Ovary (tissue), 9 donors: ENCODE data around the gene LARP6. TPM values are rescaled to one million over a fixed set of nuclear protein-coding genes. Genes with fewer than 3 reads are reported as not detected.
"Not testable (repeated sequence)": the region's sequence is repeated elsewhere in the genome, so short reads cannot be mapped to it uniquely, and the experiment has no call there.

Source experiments
- DNase-seq, 5 donors: peaks; one replicate each; pipeline ENCODE4 v3.0.0-alpha.2; 2019 to 2020
- H3K27ac ChIP-seq, 2 donors: fragments of 200-600 bp; one replicate each; pipeline versions ENCODE4 v1.5.1 to v1.8.0; 2019 to 2022
- H3K27me3 ChIP-seq: fragments of 200-600 bp; one replicate; pipeline ENCODE4 v1.8.0; 2022
- H3K36me3 ChIP-seq: fragments of 200-600 bp; sonication (generic); one replicate; pipeline ENCODE4 v1.5.1; 2019
- H3K4me1 ChIP-seq: one replicate; pipeline ENCODE4 v1.8.1; 2013; ENCODE audit warnings: mild to moderate bottlenecking, moderate library complexity; ENCODE audit not compliant: insufficient read depth
- H3K4me3 ChIP-seq: fragments of 200-600 bp; sonication (generic); one replicate; pipeline ENCODE4 v1.5.1; 2017
- H3K9me3 ChIP-seq, 2 donors: fragments of 200-600 bp in 1 of 2; sonication (generic) in 1 of 2; one replicate each; pipeline versions ENCODE4 v1.5.1 to v1.8.1; 2013 to 2019; ENCODE audit warnings: mild to moderate bottlenecking in 1 of 2, moderate library complexity in 1 of 2
- EP300 ChIP-seq: sonication (generic); formaldehyde crosslinking; IDR thresholded peaks from one replicate; pipeline ENCODE4 v1.6.1; 2017; ENCODE audit warnings: antibody characterized with exemption
- POLR2A ChIP-seq: fragments of 450-650 bp; IDR thresholded peaks from one replicate; pipeline ENCODE4 v1.6.1; 2017; ENCODE audit warnings: antibody characterized with exemption, mild to moderate bottlenecking, moderate library complexity
- WGBS, 3 donors: extraction: QIAGEN DNeasy Blood & Tissue Kit in 1 of 3; methylation state at CpG; one replicate each; pipeline versions ENCODE4 v1.1.5 to v1.1.7; 2013 to 2017; 5-methylcytosine and 5-hydroxymethylcytosine counted together
- intact Hi-C, 4 donors: fragments of 100-400 bp; cut with DNase I; formaldehyde crosslinking; loops; one replicate each; pipeline versions ENCODE4 v1.11.0 to v1.15.1; 2022 to 2023
- polyA plus RNA-seq, 2 donors: library from polyadenylated mRNA; stranded (reverse); fragments of 200-250 nt in 1 of 2; fragments of 350-450 nt in 1 of 2; fragmentation: Illumina TruSeq in 1 of 2; extraction: RNeasy Lipid Tissue Mini Kit (QIAGEN cat#74804) in 1 of 2; gene quantifications; one replicate each; pipeline ENCODE4 v1.2.3, GENCODE V29; 2013 to 2014
- total RNA-seq, 7 donors: library from RNA; depleted of rRNA in 2 of 7; stranded (reverse); fragments of >200 nt in 2 of 7; fragmentation: NEBNext Ultra II Directional in 3 of 7; extraction: Animal tissue kit (Norgen Biotek cat#: 25700) in 3 of 7; gene quantifications; one replicate each; pipeline versions ENCODE4 v1.1.0 to v1.2.4, GENCODE V29; 2016 to 2023
- TF ChIP-seq, protein P1 (sequence below), 3 donors: fragments of 450-650 bp in 2 of 3; fragments of 200-600 bp in 1 of 3; IDR thresholded peaks; one replicate each; pipeline versions ENCODE4 v1.5.1 to v1.8.0; 2016 to 2022; ENCODE audit warnings: antibody characterized with exemption in 3 of 3, mild to moderate bottlenecking in 1 of 3
- donor health status: DM: no; HTN: no; CAD: no; lungs with moderate emphysema.
- donor health status: DM: no; HTN: no; CAD: no.
- donor health status: Bipolar disorder and iron deficiency.
- donor health status: DM: yes; HTN: yes; CAD: no.
- donor health status: DM: no; HTN: no; CAD: no.
- donor health status: DM: yes; HTN: yes; CAD: no.

LARP6 gene
- total and polyA plus RNA-seq, 9 donors = 13.4 to 61.7 (median 31.9) TPM

DNA sequence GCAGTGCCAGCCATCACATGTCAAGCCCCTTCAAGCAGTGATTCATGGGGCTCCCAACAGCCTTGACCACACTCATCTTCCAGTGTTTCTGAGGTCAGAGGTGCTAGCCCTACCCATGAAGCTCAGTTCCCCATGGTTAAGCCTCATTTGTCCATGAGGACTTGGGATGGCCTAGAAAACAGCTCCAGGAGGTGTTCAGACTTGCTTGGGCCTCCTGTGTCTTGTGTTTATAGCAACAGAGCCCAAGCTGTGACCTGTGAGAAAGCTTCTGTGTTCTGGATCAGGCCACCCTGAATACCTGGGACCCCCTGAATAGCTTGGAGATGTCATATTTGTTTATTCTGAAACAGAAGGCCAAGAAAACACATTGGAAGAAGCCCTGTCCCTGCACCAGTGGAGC is 36.7 kb downstream of the LARP6 start:
- no peak overlapping the region for H3K4me3 ChIP-seq
- TF ChIP-seq, protein P1, sequence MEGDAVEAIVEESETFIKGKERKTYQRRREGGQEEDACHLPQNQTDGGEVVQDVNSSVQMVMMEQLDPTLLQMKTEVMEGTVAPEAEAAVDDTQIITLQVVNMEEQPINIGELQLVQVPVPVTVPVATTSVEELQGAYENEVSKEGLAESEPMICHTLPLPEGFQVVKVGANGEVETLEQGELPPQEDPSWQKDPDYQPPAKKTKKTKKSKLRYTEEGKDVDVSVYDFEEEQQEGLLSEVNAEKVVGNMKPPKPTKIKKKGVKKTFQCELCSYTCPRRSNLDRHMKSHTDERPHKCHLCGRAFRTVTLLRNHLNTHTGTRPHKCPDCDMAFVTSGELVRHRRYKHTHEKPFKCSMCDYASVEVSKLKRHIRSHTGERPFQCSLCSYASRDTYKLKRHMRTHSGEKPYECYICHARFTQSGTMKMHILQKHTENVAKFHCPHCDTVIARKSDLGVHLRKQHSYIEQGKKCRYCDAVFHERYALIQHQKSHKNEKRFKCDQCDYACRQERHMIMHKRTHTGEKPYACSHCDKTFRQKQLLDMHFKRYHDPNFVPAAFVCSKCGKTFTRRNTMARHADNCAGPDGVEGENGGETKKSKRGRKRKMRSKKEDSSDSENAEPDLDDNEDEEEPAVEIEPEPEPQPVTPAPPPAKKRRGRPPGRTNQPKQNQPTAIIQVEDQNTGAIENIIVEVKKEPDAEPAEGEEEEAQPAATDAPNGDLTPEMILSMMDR (IDR thresholded peaks at IDR 0.05) = no peak
- TF ChIP-seq EP300 (no peak), POLR2A (no peak)
- no peaks in the 10 kb centered on the region for H3K27me3 ChIP-seq
- peaks cover under 1% of the 10 kb centered on the region for H3K4me1 ChIP-seq
- H3K9me3 ChIP-seq = no peaks in the 10 kb centered on the region
- no peak overlapping the region for H3K27ac ChIP-seq
- DNase-seq = no peak
- no peaks in the 10 kb centered on the region for H3K36me3 ChIP-seq
- intact Hi-C loops = loop anchor here in 1 of 4 donors (10.0 kb wide), 2 partner anchors 52 to 132 kb away; partner anchors contain the start of gene UACA

DNA sequence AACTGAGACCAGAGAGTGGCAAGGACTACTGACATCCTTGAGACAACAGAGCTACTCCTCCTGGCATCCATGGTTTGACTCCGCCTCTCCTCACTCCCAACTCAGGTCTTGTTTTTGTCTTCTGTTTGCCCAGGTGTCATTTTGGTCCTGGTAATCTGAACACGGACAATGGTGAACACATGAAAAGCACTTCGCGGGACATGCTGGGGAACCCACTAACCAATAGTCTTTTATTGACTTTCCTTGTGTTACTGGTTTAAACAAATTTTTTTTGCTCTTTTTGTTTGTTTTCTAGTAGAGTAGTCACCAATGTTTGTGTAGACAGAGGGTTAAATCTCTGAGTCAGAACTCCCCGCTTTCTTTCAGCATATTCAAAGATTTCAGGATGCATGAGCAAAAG is 38.4 kb downstream of the LARP6 start:
- Histone ChIP-seq H3K36me3 (no peaks in the 10 kb centered on the region), H3K9me3 (no peaks in the 10 kb centered on the region), H3K4me1 (peaks cover 1% of the 10 kb centered on the region), H3K27ac (no peak overlapping the region), H3K4me3 (no peak overlapping the region), H3K27me3 (no peaks in the 10 kb centered on the region)
- intact Hi-C loops = loop anchor here in 1 of 4 donors (10.0 kb wide), 2 partner anchors 51 to 131 kb away; partner anchors contain the start of gene UACA
- DNase-seq = no peak
- TF ChIP-seq EP300 (no peak), POLR2A (no peak)
- TF ChIP-seq, protein P1 (IDR thresholded peaks at IDR 0.05) = no peak
- WGBS, 3 donors = 95 to 97% (median 95%) methylated on average over 5 of the region's 5 CpGs

DNA sequence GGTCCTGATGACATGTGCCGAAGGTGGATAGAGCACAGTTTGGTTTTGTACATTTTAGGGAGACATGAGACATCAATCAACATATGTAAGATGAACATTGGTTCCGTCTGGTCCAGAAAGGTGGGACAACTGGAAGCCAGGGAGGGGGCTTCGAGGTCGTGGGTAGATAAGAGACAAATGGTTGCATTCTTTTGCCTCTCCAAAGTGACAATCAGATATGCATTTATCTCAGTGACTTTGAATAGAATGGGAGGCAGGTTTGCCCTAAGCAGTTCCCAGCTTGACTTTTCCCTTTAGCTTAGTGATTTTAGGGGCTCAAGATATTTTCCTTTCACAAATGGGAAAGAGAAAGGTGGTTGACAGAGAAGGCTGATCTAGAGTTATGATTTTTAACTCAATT is 38.9 kb downstream of the LARP6 start:
- intact Hi-C loops = loop anchor here in 1 of 4 donors (10.0 kb wide), 2 partner anchors 50 to 130 kb away; partner anchors contain the start of gene UACA
- not testable (repeated sequence) for H3K27ac ChIP-seq, H3K9me3 ChIP-seq, H3K36me3 ChIP-seq, H3K27me3 ChIP-seq, DNase-seq, H3K4me1 ChIP-seq, H3K4me3 ChIP-seq
- 81 to 83% (median 82%) methylated on average over 4 of the region's 4 CpGs for WGBS, 3 donors

DNA sequence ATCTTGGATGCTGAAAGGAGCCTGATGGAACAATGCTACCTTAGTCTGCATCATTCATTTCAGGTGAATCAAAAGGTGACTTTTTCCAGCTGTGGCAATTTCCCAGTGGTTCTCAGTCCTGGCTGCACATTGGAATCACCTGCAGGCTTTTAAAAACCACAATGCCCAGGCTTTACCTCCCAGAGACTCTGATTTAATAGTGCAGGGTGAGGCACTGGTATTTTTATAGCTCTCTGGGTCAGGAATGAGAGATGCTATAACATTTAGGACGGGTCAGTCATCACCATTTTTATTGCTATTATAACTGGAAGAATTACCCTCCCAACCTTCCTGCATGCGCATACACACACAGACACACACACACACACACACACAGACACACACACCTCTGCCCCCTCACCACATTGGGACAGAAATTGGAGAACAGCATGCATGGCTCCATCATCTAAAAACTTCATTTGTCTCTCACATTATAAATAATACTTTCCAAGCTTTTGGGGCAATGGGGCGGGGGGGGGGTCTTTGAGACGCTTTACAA is 41.1 kb downstream of the LARP6 start:
- H3K27ac ChIP-seq = no peak overlapping the region
- H3K4me3 ChIP-seq = no peak overlapping the region
- no peaks in the 10 kb centered on the region for H3K27me3 ChIP-seq
- no peaks in the 10 kb centered on the region for H3K36me3 ChIP-seq
- peaks cover 1% of the 10 kb centered on the region for H3K4me1 ChIP-seq
- H3K9me3 ChIP-seq = no peaks in the 10 kb centered on the region
- intact Hi-C loops = loop anchor here in 3 of 4 donors (5.0 to 10.0 kb wide), 4 partner anchors 48 to 136 kb away; partner anchors contain the start of gene UACA (in 1 of the 3)
- TF ChIP-seq, protein P1 (IDR thresholded peaks at IDR 0.05) = no peak
- no peak for TF ChIP-seq POLR2A
- TF ChIP-seq EP300 = no peak
- no peak for DNase-seq
- 91 to 94% (median 92%) methylated on average over 4 of the region's 4 CpGs for WGBS, 3 donors

DNA sequence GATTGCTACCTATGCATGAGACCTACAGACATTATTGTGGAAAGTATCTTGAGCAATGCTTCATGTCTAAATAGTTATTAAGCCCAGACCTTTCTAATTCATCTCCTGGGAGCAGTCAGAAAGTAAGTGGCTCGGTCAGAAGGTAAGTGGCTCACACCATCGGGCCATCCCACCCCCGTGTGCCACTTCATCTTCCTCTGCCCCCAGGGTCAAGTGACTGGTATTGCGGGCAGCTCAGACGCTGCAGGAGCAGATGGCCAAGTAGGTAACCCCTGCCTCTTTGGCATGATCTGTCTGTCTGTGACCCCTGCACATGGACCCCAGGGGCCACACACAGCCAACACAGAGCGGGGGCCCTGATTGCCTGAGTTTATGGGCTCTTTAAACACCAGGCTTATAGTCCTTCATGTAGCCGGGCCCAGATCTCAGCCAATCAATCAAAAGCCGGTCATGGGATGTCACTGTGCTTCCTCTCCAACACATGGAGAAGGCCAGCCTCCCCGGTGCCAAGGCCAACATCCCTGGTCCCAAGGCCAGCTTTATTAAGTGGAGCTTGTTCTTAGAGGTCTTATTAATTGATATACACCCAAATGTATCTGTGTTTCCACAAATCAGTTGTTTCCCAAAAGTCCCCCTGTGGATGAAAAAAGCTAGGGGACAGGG is 42.9 kb downstream of the LARP6 start:
- DNase-seq = no peak
- intact Hi-C loops = loop anchor here in 3 of 4 donors (5.0 to 10.0 kb wide), 4 partner anchors 46 to 134 kb away; partner anchors contain the start of gene UACA (in 1 of the 3)
- no peak overlapping the region for H3K27ac ChIP-seq
- H3K4me3 ChIP-seq = no peak overlapping the region
- WGBS, 3 donors = 78 to 83% (median 80%) methylated on average over 9 of the region's 9 CpGs
- H3K4me1 ChIP-seq = peaks cover 13% of the 10 kb centered on the region
- no peaks in the 10 kb centered on the region for H3K9me3 ChIP-seq
- H3K27me3 ChIP-seq = no peaks in the 10 kb centered on the region
- TF ChIP-seq, protein P1 (IDR thresholded peaks at IDR 0.05) = no peak
- no peak for TF ChIP-seq POLR2A
- no peak for TF ChIP-seq EP300
- no peaks in the 10 kb centered on the region for H3K36me3 ChIP-seq
